DMS114 treated with DMSO at 0.1 percent for 48 hours (cell line): ENCODE results near the gene P2RY12.

Source experiments
- DNase-seq: peaks from one replicate; lab custom pipeline; 2025; ENCODE audit not compliant: unreplicated experiment; lab: John Stamatoyannopoulos, UW

P2RY12 gene

DNA sequence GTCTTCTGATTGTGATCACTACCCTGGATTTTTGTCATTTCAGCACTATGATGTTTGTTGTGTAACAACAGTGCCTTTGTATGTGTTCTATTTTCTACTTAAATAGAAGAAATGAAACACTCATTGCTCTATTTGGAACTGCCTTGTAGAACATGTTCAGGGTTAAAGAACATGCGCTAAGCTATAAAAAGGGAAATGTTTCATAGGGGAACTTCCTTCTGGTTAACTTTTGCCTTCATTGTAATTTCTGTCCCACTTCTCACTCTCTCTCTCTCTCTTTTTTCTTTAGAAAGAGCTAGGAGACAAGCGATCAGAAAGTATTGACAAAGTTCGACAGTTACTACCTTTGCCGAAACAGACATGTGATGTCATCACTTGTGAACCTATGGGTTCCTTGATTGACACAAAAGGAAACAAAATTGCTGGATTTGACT is at the start of gene P2RY12:
TSS of gene P2RY12 (minus strand) at position 13 of the 434 bp plus-strand sequence. CDS start 45,908 bp downstream, outside the sequence.
- DNase-seq, result no peak

DNA sequence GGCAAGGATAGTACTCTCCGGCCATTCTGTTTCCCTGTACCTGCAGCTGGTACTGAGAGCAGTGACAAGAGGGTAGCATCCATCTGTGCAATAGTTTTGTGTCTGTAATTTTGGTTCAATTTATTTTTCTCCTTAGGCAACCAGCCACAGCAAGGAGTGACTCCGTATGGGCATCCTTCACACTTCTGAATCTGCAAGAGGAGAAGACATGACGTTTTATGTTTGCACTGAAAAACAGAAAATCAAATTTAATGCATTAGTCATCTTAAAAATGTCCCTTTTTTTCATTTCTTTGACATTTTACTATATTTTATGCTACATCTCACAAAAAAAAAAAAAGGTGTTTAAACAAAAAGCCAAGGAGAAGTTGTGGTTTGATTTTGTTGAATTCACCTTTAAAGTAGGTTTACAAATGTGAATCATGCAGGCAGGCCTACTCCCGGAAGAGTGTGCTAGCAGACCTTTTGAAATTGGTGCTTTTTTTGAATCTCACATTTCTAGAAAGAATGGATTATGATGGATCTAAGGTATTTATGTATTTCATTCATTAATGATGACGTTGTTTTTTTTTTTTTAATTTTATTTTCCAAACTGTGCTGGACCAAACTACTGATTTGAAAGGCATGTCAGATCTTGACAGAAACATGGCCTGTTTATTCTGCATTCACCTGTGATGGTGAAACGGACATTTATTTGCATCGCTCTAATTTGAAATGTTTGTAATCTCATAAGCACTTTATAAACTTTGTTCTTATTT is 48.2 kb upstream of the P2RY12 start:
- DNase-seq, result no peak

DNA sequence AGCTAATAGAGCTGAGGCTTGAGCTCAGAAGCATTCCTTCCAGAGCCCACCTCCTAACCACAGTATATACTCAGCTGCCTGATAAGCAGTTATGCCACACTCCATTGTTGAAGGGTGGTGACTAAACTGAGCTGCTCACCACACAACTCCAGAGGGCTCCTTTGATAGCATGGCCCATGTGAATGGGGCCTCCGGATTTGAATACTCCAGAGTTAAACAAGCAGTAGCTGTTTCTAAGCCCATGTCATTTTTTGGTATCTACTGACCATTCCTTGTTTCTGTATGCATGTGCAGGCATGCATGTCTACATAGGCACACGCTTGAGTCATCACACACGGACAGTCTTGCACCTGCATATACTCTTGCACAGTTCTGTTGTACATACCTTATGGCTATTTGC is 47.4 kb upstream of the P2RY12 start:
- DNase-seq, result no peak

DNA sequence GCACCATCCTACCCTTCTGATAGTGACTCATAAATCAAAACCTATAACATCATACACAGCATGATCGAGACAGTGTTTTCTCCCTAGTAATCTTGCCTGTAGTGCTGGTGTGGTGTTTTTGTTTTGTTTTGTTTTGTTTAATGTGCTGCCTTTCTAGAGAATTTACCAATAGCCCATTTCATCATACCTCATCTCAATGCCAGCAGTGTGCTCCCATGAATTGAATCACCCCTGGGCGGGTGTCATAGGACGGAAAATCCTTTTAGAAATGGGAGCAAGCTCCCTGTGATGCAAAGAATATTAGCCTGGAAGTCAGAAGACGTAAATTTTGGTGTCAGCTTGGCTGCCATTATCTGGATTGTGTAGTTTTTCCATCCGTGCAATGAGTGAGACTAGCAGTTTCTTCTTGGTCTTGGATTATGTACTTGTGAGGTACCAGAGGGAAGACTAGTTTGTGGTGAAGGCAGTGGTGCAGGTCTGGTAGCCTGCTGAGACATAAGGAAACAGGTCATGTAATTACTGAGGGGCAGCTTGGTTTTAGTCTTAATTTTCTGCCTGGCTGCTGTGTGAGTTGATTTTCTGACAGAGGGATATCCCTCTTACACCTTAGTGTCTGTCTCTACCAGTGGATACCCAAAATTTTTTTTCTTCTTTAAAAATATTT is 46.4 kb upstream of the P2RY12 start:
- no peak for DNase-seq

DNA sequence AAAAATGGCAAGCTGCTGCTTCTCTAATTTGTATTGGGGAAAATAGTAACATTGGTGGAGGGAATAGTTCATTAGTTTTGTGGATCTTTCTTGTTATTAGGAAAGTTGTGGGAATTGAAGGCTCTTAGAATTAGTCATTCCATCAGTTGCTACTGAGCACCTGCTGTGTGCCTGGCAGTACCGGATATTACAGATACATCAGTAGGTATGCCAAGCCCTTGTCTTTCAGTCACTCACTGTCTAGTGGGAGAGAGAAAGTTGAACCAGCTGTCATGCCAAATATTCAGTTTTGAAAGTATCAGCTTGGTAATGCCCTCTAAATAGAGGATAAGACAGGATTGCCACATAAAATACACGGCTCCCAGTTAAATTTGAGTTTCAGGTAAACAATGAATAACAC is 43.8 kb upstream of the P2RY12 start:
- no peak for DNase-seq

DNA sequence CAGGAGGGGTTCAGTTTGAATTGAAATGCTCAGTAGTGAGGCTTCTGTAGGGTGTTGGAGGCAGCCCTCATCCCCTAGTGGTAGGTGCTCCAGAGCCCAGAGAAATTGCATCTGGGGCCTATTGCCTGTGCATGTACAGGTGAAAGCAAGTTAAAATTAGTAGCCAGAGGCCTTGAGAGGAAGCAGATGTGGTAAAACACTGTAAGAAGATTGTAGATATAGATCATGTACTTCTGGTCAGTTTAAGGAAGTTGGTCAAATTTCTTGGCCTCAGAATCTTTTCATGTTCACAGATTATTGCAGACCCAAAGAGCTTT is 41.7 kb upstream of the P2RY12 start:
- no peak for DNase-seq

DNA sequence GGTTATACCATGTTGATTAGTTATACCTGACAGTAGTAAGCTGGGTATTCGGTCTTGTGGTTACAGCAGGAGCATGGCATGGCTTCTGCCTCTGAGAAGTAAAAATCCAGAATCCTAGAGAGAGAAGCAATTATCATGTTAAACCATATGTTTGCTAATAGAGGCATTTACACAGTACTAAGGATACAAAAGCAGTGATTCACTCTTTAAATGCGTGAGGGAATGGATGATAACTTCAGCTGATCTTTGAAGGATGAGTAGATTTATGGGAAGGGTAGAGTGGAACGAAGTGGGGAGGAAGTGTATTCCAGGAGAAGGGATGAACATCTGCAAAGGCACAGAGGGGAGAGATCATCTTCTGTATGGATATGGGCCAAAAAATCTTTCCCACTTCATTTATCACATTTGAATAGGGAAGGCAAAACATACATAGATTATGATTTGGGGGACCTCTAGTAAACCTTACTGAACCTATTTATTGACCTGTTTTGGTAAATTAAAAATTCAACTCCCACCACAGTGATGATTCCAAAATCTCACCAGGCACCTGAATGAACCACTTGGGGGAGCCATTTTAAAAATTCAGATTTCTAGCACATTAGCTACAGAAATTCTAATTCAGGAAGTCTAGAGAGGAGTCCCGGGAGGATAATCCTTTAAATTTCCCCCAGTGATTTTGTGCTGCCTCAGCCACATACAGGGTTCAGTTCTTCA is 41.2 kb upstream of the P2RY12 start:
- DNase-seq, result no peak

DNA sequence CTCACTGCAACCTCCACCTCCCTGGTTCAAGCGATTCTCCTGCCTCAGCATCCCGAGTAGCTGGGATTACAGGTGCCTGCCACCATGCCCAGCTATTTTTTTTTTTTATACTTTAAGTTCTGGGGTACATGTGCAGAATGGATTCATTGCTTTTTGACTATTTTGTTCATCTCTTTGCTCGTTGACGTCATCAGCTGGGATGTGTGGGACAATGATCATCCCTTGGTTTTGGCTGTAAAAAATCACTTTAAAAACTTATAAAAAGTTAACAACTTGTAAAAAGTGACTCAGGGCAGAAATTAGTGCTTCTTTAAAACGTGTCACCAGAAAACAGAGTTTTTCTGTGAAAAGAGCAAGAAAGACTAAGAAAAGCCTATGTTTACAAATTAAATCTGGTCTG is 38.5 kb upstream of the P2RY12 start:
- no peak for DNase-seq

DNA sequence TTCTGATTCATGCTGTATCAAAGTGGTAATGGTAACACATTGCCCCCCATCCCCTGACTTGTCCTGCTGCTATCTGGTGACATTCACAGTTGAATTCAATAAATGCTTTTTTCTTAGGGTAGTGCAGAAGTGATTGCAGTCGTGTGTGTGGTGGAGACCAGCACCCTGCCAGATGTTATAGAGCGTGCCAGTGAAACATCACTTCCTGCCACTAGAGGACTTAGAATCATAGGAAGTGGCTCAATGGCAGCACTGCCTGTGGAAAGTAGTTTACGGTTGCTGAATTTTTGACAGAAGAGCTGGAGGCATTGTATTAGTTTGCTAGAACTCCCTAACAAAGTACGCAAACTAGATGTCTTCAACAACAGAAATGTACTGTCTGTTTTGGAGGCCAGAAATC is 37.4 kb upstream of the P2RY12 start:
- no peak for DNase-seq

DNA sequence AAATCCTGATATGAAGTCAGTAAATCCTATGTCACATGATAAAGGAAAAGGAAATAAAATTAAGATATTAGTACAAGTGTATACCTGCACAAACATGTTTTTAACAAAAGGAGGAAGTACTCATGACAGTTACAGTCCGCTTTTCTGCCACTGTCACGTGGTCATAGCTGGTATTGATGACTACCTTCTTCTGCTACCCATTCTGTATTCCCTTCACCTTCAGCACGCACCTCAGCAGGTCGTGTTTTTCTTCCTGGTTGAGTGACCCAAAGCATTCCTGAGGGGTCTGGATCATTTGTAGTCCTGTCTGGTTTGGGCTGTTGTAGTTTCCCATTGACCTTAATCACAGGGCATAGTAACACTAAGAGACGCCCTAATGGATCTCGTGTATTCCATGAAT is 35.3 kb upstream of the P2RY12 start:
- no peak for DNase-seq

DNA sequence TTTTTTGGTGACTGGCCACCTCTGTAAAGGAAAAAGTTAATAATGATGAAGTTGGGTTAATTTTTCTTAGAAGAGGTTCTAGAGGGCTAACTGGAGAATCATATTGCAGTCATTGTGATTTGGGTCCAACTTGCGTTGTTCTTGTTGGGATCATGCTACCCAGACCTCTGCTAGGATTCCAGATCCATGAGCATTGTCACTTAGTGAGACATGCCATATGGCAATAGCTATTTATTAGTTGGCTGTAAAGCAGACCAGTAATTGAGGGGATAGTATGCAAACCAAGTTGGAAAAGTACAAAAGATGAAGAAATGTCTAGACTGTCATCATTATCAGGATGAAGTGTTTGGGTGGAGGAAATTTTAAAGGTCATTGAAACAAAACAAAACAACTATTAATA is 30.7 kb upstream of the P2RY12 start:
- DNase-seq, result no peak

DNA sequence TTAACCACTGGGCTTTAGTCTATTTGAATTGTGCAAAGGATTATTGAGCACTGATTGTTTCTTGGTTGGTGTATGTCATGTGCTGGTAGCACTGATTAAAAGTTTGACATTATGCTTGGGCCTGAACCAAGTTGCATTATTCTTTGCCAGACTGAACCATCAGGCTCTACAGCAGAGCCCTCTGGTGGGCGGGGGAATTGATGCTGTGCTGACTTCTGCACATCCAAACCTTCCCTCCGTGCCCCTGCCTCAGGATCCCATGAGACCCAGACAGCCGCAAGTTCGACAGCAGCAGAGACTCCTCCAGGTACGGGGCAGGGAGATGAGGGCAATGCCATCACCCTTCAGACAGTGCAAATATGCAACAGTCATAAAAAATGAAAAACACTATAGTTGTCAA is 28.4 kb upstream of the P2RY12 start:
- no peak for DNase-seq

DNA sequence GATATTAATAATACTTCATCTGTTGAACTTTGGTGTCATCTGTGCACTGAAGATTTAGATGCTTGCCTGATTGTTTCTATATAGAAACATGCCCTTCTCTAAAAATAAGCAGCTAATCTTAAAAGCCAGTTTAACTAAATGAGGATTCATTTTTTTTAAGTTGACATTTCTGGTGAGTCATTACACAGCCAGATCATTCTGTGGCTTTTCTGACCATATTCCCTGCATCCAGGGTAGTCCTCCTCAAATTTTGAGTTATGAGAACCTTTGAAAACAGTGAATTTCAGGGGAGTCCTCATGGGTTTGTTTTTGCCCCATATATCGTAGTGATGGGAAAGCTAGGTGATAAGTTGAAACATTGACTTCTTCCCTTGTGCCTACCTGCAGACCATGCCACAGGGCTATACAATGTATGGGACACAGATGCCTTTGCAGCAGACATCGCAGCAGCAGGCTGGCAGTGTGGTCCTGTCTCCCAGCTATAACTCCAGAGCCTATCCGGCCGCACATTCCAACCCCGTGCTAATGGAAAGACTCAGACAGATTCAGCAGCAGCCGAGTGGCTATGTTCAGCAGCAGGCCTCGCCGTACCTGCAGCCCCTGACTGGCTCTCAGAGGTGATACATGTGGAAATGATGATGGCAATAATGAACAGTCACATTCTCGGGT is 26.5 kb upstream of the P2RY12 start:
- no peak for DNase-seq

DNA sequence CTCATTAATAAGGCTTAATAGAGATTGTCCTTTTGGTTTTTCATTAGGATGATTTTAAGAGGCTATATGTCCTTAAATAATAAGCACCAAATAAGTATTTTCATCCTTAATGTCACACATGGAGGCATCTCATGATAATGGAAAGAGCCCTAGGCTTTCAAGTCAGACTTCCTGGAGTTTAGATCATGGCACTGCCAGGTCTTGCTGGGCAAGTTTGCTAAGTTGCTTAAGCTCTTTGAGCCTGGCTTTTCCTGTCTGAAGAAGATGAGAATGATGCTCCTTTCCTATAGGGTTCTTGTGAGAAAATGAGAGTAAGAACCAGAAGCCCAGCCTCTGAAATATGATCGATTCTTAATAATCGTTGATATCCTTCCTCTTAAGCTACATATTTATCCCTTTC is 23.4 kb upstream of the P2RY12 start:
- DNase-seq, result no peak

DNA sequence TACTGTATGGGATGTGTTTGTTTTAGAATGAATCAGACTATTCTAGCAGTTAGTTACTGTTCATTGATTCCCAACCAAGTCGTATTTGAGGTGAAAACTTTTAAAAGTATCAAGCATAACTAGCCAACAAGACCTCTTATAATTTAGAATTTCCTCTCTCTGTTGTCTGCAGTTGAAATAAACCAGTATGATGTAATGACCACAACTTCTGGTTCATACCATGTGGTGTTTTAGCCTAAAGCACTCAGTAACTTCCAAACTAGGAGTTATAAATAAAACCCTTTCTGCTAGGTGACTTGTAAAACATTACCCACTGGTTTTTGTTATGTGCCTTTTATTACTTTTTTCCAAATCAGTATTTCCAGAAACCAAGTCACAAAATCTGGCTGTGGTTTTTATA is 19.8 kb upstream of the P2RY12 start:
- DNase-seq, result no peak

DNA sequence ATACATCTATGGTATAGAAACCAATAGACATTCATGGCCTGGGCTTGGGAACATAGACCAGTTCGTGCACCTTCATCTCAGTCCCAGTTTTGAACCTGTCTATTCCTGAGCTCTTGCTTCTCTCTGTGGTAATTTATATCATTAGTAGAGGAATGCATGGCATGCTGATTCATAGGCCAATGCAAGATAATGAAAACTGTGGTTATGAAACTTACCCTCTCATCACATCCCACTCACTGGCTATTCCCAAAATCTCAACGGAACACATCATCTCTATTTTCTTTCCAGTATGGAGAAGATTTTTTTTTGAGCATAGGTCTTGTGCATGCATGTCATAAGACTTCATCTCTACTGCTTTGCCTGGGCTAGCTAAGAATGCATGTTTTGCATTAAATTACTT is 18.7 kb upstream of the P2RY12 start:
- no peak for DNase-seq

DNA sequence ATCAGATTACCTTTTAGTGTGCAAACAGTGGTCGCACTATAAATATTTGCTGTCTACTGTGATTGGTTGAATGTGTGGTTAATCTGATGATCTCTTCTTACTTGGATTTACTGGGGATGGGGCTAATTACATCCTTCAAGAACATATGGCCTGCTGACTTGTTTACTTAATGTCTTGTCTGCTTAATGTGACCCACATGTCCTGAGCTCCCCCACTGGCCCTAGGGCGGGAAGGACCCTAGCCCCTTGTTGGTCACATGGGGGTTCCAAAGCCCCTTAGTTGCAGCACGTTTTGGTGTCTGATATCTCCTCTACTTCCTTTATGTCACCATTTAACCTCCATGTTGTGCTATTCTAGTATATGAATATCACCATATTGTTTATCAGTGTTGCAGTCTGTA is 17.8 kb upstream of the P2RY12 start:
- DNase-seq, result no peak

DNA sequence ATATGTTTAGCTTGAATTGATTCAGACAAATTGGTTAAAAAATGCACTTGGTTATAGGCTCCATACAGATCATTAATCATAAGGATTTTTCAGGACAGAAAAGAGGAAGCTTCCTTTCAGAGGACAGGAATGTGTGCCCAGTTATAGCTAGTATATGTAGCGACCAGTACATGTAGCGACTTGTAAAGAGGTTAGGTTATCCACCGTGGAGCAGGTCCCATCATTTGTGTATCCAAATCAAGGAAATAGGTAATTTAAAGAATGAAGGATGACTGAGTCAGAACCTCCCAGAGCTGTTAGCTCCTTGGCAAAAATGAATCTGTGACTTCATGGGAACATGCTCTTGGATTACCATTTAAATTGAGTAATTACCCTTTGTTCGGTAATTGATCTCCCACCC is 15.8 kb upstream of the P2RY12 start:
- DNase-seq, result no peak

DNA sequence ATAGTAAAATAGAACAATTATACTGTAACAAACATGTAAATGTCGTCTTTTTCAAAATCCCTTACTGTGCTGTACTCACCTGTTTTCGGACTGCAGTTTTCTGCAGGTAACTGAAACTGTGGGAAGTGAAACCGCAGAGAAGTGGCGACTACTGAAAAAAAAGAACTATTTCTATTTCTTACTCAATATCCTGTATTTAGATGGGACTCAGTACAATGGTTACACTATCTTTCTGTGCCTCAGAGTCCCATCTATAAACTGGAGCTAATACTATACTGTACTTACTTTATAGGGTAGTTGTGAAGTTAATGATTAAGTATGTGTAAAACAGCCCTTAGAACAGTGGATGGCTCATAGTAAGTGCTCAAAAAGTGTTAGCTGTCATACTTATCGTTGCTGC is 14.3 kb upstream of the P2RY12 start:
- no peak for DNase-seq

DNA sequence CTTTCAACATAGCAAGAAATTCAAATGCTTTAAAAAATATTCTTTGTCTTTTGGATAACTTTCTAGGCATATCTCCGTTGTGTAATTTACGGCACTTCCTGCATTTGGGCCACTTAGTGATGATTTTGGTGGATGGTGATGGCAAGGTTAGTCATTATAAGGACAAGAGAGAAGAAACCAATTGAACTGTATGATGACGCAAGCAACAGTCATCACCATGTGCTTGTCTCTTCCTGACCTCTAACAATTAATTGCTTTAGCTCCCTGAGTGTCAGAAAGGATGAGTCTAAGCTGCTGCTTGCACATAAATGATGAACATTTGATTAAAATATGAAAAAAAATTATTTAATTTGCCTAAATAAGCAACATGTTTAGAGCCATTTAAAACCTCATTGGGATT is 11.3 kb upstream of the P2RY12 start:
- no peak for DNase-seq

DNA sequence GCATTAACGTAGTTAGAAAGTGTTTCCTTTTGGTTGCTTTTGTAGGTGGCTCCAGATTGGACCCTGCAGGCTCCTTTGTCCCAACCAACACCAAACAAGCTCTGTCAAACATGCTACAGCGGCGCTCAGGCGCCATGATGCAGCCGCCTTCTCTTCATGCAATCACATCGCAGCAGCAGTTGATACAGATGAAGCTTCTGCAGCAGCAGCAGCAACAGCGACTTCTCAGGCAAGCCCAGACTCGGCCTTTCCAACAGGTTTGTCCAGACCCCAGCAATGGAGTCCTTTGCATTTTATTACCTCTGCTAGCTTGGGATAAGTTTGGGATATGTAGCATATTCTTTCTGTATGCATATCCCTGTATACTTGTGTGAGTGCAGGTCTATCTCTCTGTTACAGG is 10.1 kb upstream of the P2RY12 start:
- no peak for DNase-seq

DNA sequence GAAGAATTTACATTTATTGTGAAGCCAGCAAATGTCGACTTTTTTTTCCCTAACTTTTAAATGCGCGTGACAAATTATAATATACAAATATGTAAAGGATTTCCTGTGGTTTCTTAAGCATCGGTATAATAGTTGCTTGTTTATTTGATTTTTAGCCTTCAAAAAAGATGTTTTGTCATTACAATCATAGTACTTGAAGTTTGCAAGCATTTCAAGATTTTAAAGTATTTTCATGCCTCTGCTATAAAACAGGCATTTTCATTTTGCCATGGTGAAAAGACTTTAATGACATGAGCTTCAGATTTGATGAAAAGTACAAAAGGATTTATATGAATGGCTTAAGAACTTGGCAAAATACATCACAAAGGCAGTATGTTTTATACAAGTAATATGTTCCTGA is 9.4 kb upstream of the P2RY12 start:
- no peak for DNase-seq
